GM12878 (cell line): ENCODE data around the gene NTN1. TPM values are rescaled to one million over a fixed set of nuclear protein-coding genes. Genes with fewer than 3 reads are reported as not detected.

ENCODE experiments used
- ATAC-seq: fragments of 200-7000 bp; cut with Tn5 transposase; 3 replicates; pipeline ENCODE4 v1.9.1; 2020; ENCODE audit warnings: mild to moderate bottlenecking, moderate library complexity
- BruUV-seq: library from RNA; stranded (reverse); fragments of 400-500 nt; replicated peaks from 2 replicates; lab custom pipeline; 2021; lab: Mats Ljungman, UMichigan
- CTCF ChIA-PET: fragments of 300-600 bp; sonication (Branson Sonifier 250); formaldehyde crosslinking; extraction: SDS; loops from one replicate; lab custom pipeline; 2021; ENCODE audit warnings: inconsistent platforms; lab: Yijun Ruan, JAX
- POLR2A ChIA-PET: fragments of 350-600 bp; formaldehyde crosslinking; extraction: SDS; loops from one replicate; lab custom pipeline; 2021; ENCODE audit warnings: inconsistent platforms; lab: Charles Lee
- RAD21 ChIA-PET: fragments of 300-600 bp; sonication (Branson Sonifier 250); formaldehyde crosslinking; loops from one replicate; lab custom pipeline; 2023; ENCODE audit warnings: antibody characterized with exemption; ENCODE audit not compliant: unreplicated experiment; lab: Charles Lee
- SMC1A ChIA-PET: fragments of 300-600 bp; sonication (Branson Sonifier 250); formaldehyde crosslinking; loops from one replicate; lab custom pipeline; 2023; ENCODE audit not compliant: unreplicated experiment, uncharacterized antibody; lab: Charles Lee
- DNase-seq: peaks from one replicate; pipeline ENCODE4 v3.0.0-alpha.2; 2011; ENCODE audit warnings: low read depth, low spot score
- FAIRE-seq: peaks from 3 replicates; lab custom pipeline; 2011; peaks lifted over from hg19 to GRCh38; lab: Jason Lieb, UNC
- H2AFZ ChIP-seq: 2 replicates; pipeline ENCODE4 v1.6.0; 2011; ENCODE audit warnings: low read depth, low read length, control low read depth; ENCODE audit not compliant: control insufficient read depth
- H3K27ac ChIP-seq: 2 replicates; pipeline ENCODE4 v1.5.1; 2011; ENCODE audit warnings: control low read depth; ENCODE audit not compliant: control insufficient read depth, insufficient read depth
- H3K27me3 ChIP-seq, 2 experiments: replicated peaks in 1 of 2; 2 replicates each; pipeline versions ENCODE4 v1.6.0 to v1.6.1; 2011; ENCODE audit warnings: low read length in 1 of 2; ENCODE audit not compliant: control insufficient read depth in 2 of 2, insufficient read depth in 2 of 2
- H3K36me3 ChIP-seq, 2 experiments: 2 replicates each; pipeline ENCODE4 v1.5.1; 2011; ENCODE audit warnings: low read length in 1 of 2; ENCODE audit not compliant: control insufficient read depth in 2 of 2, insufficient read depth in 2 of 2
- H3K4me1 ChIP-seq: 2 replicates; pipeline ENCODE4 v1.6.1; 2011; ENCODE audit warnings: mild to moderate bottlenecking, low read length, moderate library complexity, mixed read lengths; ENCODE audit not compliant: control insufficient read depth, insufficient read depth
- H3K4me2 ChIP-seq: 2 replicates; pipeline ENCODE4 v1.6.0; 2011; ENCODE audit warnings: control low read depth; ENCODE audit not compliant: control insufficient read depth, insufficient read depth
- H3K4me3 ChIP-seq: fragments of 200-600 bp; sonication (generic); 2 replicates; pipeline ENCODE4 v1.5.1; 2016
- H3K79me2 ChIP-seq: 2 replicates; pipeline ENCODE4 v1.6.0; 2011; ENCODE audit warnings: low read length; ENCODE audit not compliant: control insufficient read depth, insufficient read depth
- H3K9ac ChIP-seq: 2 replicates; pipeline ENCODE4 v1.8.0; 2011; ENCODE audit warnings: low read length, control low read depth, mixed read lengths; ENCODE audit not compliant: control insufficient read depth, insufficient read depth
- H3K9me3 ChIP-seq: replicated peaks from 3 replicates; pipeline ENCODE4 v1.5.1; 2011; ENCODE audit warnings: mild to moderate bottlenecking, low read length; ENCODE audit not compliant: control insufficient read depth, insufficient read depth
- H4K20me1 ChIP-seq: 2 replicates; pipeline ENCODE4 v1.6.0; 2011; ENCODE audit not compliant: control insufficient read depth, insufficient read depth
- CHD2 ChIP-seq: IDR thresholded peaks from 2 replicates; pipeline ENCODE4 v1.6.1; 2011; ENCODE audit warnings: low read depth, low read length, improper control_type of control experiment, borderline replicate concordance
- CREB1 ChIP-seq: IDR thresholded peaks from 2 replicates; pipeline ENCODE4 v1.6.1; 2012; ENCODE audit warnings: low read depth, mild to moderate bottlenecking, inconsistent platforms
- GABPA ChIP-seq: IDR thresholded peaks from 2 replicates; pipeline ENCODE4 v1.6.1; 2014; ENCODE audit warnings: antibody characterized with exemption, low read depth, mild to moderate bottlenecking, inconsistent platforms
- MEF2A ChIP-seq: IDR thresholded peaks from 2 replicates; pipeline ENCODE4 v1.6.1; 2011; ENCODE audit warnings: low read depth, mild to moderate bottlenecking, low read length, moderate library complexity; ENCODE audit not compliant: insufficient read depth
- MTA2 ChIP-seq: fragments of 450-650 bp; IDR thresholded peaks from 2 replicates; pipeline ENCODE4 v1.6.1; 2016; ENCODE audit warnings: low read depth, mild to moderate bottlenecking, moderate library complexity
- MTA3 ChIP-seq: IDR thresholded peaks from 2 replicates; pipeline ENCODE4 v1.6.1; 2012; ENCODE audit warnings: low read length, inconsistent platforms, borderline replicate concordance
- NBN ChIP-seq: fragments of 450-650 bp; IDR thresholded peaks from 2 replicates; pipeline ENCODE4 v1.6.1; 2016
- NFIC ChIP-seq: IDR thresholded peaks from 2 replicates; pipeline ENCODE4 v1.6.1; 2012; ENCODE audit warnings: low read depth, mild to moderate bottlenecking, inconsistent platforms, low read length, moderate library complexity
- NFXL1 ChIP-seq: fragments of 450-650 bp; IDR thresholded peaks from 2 replicates; pipeline ENCODE4 v1.6.1; 2017; ENCODE audit warnings: antibody characterized with exemption, mild to moderate bottlenecking, borderline replicate concordance
- NR2C2 ChIP-seq: IDR thresholded peaks from 2 replicates; pipeline ENCODE4 v1.6.1; 2011; ENCODE audit warnings: borderline replicate concordance, low read depth; ENCODE audit not compliant: control insufficient read depth, insufficient read length
- SUZ12 ChIP-seq: fragments of 200-600 bp; sonication (generic); IDR thresholded peaks from one replicate; pipeline ENCODE4 v1.6.1; 2018; ENCODE audit warnings: antibody characterized with exemption, mild to moderate bottlenecking; ENCODE audit not compliant: unreplicated experiment
- ZNF24 ChIP-seq: fragments of 450-650 bp; IDR thresholded peaks from 2 replicates; pipeline ENCODE4 v1.6.1; 2017; ENCODE audit warnings: antibody characterized with exemption, mild to moderate bottlenecking
- WGBS: methylation state at CpG from one replicate; pipeline ENCODE4 v1.1.6; 2016; ENCODE audit warnings: low lambda C conversion rate; ENCODE audit not compliant: insufficient replicate concordance, insufficient coverage; ENCODE audit errors: missing lambda C conversion rate; 5-methylcytosine and 5-hydroxymethylcytosine counted together
- in situ Hi-C: fragments of 300-500 bp; cut with MboI; formaldehyde crosslinking; loops from 9 replicates; pipeline ENCODE4 v1.14.3; 2018; ENCODE audit warnings: mixed read lengths
- intact Hi-C: fragments of 100-400 bp; cut with micrococcal nuclease; formaldehyde crosslinking; loops from one replicate; pipeline ENCODE4 v1.14.2; 2022; ENCODE audit not compliant: unreplicated experiment
- polyA plus RNA-seq, 11 experiments: library from polyadenylated mRNA; depleted of rRNA in 4 of 11; unstranded in 6 of 11; stranded (reverse) in 5 of 11; fragments of >200 nt; fragmentation: Nextera tagmentation in 4 of 11; fragmentation: Illumina TruSeq in 1 of 11; extraction: Ambion mirVana in 4 of 11; extraction: Trizol in 1 of 11; gene quantifications; 1 replicate in 1 of 11; 2 replicates in 10 of 11; pipeline versions ENCODE4 v1.2.1 to v1.2.3, GENCODE V29; 2011 to 2016; ENCODE audit warnings: inconsistent platforms in 2 of 11, missing spikeins in 2 of 11, low read depth in 1 of 11
- total RNA-seq, 4 experiments: library from RNA; depleted of rRNA in 3 of 4; stranded (reverse); fragments of >200 nt in 3 of 4; fragmentation: Illumina TruSeq in 1 of 4; extraction: Trizol in 1 of 4; gene quantifications; 2 replicates each; pipeline versions ENCODE4 v1.2.1 to v1.2.3, GENCODE V29; 2013 to 2021
- TF ChIP-seq, protein P1 (sequence below): fragments of 450-650 bp; IDR thresholded peaks from 2 replicates; pipeline ENCODE4 v1.6.1; 2016; ENCODE audit warnings: mild to moderate bottlenecking

The NTN1 gene
- total and polyA plus RNA-seq, 10 of the 15 experiments (the other 5 are each of a cell fraction or from before 2014, with no cell fraction given) = 0.02 to 0.89 (median 0.35) TPM

DNA sequence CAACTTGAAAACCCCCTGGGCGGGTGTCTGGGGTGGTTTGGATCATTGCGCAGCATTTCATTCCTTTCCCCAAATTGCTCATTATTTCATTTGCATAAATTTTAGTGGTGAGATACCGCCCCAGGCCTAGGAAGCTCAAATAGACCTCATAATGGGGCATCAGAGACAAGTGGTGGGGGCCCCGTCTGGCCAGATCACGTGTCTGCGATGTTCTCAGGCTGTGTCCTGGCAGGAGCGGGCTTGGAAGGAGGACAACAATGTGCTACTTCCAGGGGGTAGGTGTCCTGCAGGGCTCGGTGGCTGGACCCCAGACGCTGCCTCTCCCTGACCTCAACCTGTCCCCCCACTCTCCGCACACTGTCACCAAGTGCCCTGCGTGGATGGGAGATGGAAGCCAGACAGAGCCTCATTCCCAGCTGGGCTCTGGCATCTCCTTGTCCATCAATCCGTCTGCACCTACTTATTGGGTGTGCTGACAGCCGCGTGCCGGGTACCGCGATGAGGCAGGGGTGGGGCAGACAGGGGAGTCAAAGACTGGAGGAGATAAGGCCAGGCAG, 116.9 kb downstream of the NTN1 start (continued):
- TF ChIP-seq NR2C2 = no peak
- no peak for TF ChIP-seq NBN
- TF ChIP-seq ZNF24 = no peak
- no peak for TF ChIP-seq MTA3
- no peak for TF ChIP-seq CHD2

DNA sequence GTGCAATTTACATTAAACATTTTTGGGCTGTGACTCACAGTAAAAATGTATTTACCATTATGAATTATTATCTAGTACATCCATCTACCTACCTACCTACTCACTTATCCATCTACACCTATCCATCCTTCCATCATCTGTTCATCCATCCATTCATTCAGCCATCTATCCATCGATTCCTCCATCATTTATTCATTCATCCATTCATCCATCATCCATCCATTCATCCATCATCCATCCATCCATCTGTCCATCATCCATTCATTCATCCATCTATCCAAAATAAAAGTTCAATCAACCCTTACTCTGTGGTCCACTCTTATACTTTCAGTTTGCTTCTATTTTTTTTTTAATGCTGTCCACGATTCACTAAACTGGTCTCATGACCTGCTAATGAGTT, 118.4 kb downstream of the NTN1 start:
- SMC1A ChIA-PET = no interaction called here
- H3K4me1 ChIP-seq = no peaks in the 10 kb centered on the region
- 15% methylated on average over 2 of the region's 2 CpGs for WGBS
- H3K27me3 ChIP-seq = peaks cover 0 to 3% of the 10 kb centered on the region in 2 experiments; a peak in 3 of 4 replicates
- no peaks in the 10 kb centered on the region for H3K79me2 ChIP-seq
- no TSS peak for BruUV-seq
- no peak overlapping the region for H3K9ac ChIP-seq
- TF ChIP-seq MTA2 = no peak
- TF ChIP-seq, protein P1, sequence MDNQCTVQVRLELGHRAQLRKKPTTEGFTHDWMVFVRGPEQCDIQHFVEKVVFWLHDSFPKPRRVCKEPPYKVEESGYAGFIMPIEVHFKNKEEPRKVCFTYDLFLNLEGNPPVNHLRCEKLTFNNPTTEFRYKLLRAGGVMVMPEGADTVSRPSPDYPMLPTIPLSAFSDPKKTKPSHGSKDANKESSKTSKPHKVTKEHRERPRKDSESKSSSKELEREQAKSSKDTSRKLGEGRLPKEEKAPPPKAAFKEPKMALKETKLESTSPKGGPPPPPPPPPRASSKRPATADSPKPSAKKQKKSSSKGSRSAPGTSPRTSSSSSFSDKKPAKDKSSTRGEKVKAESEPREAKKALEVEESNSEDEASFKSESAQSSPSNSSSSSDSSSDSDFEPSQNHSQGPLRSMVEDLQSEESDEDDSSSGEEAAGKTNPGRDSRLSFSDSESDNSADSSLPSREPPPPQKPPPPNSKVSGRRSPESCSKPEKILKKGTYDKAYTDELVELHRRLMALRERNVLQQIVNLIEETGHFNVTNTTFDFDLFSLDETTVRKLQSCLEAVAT = no peak
- no peak for TF ChIP-seq GABPA
- no peak for TF ChIP-seq NFIC
- TF ChIP-seq NFXL1 = no peak
- no peak for TF ChIP-seq MEF2A
- TF ChIP-seq CREB1 = no peak
- TF ChIP-seq SUZ12 = no peak
- RAD21 ChIA-PET = no interaction called here
- no peaks in the 10 kb centered on the region for H4K20me1 ChIP-seq
- no peak overlapping the region for H3K27ac ChIP-seq
- H3K4me3 ChIP-seq = no peak overlapping the region
- DNase-seq (no peak), FAIRE-seq (no peak), ATAC-seq (no peak)
- POLR2A ChIA-PET = no interaction called here
- no peak overlapping the region for H2AFZ ChIP-seq
- in situ Hi-C loops (no loop called here), intact Hi-C loops (no loop called here)
- H3K36me3 ChIP-seq = no peaks in the 10 kb centered on the region
- no peaks in the 10 kb centered on the region for H3K9me3 ChIP-seq
- H3K4me2 ChIP-seq = no peak overlapping the region
- CTCF ChIA-PET = no interaction called here
